HEK293T (cell line): ENCODE data around the gene SLK.

ENCODE experiments used
- FOXK2 ChIP-seq: fragments of 450-650 bp; IDR thresholded peaks from 2 replicates; pipeline ENCODE4 v1.6.1; 2016; ENCODE audit warnings: mild to moderate bottlenecking
- LEF1 ChIP-seq: fragments of 450-650 bp; IDR thresholded peaks from 2 replicates; pipeline ENCODE4 v1.6.1; 2017; ENCODE audit warnings: mild to moderate bottlenecking, borderline replicate concordance
- SUZ12 ChIP-seq: fragments of 450-650 bp; IDR thresholded peaks from 2 replicates; pipeline ENCODE4 v1.6.1; 2016; ENCODE audit warnings: mild to moderate bottlenecking
- TARDBP ChIP-seq: fragments of 450-650 bp; IDR thresholded peaks from 2 replicates; pipeline ENCODE4 v1.6.1; 2016
- ZNF384 ChIP-seq: fragments of 450-650 bp; IDR thresholded peaks from 2 replicates; pipeline ENCODE4 v1.6.1; 2016

DNA sequence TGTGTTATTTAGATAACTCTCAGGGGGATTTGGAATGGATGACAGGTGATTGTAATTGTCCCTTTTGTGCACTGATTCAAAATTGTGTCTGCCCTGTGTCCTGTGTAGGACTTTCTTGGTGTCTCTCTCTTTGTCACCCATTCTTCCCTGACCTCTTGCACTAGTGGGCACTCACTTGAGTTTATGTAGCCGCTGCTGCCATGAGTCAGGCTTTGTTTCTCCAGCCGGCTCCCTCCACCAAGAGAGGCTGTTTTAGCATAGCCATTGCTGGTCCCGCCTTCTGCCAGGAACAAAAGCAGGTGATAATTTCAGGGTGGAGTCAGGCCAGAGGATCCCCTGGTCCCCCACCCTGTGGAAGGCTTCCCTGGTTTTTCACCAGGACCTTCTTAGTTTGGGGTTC is 110.3 kb downstream of the SLK start:
- TF ChIP-seq SUZ12 (no peak), TARDBP (no peak), FOXK2 (no peak), LEF1 (no peak), ZNF384 (no peak)
